K562 (cell line): ENCODE measurements around the gene EWSR1. TPM values are rescaled to one million over a fixed set of nuclear protein-coding genes. Genes with fewer than 3 reads are reported as not detected.

Experiments
- PRPF4 ChIP-seq: fragments of 200-400 bp; formaldehyde crosslinking; IDR thresholded peaks from one replicate; pipeline ENCODE4 v1.6.1; 2017; ENCODE audit warnings: low read length, low read depth, mild to moderate bottlenecking; ENCODE audit not compliant: insufficient read depth, poor library complexity, severe bottlenecking
- polyA plus RNA-seq, 8 experiments: library from polyadenylated mRNA; depleted of rRNA in 4 of 8; stranded (reverse) in 5 of 8; unstranded in 3 of 8; fragments of >200 nt; fragmentation: Nextera tagmentation in 2 of 8; fragmentation: Illumina TruSeq in 1 of 8; extraction: Ambion mirVana in 2 of 8; extraction: Trizol in 1 of 8; gene quantifications; 2 replicates each; pipeline versions ENCODE4 v1.2.1 to v1.2.3, GENCODE V29; 2011 to 2014; ENCODE audit warnings: inconsistent platforms in 1 of 8, missing spikeins in 1 of 8
- total RNA-seq, 7 experiments: library from RNA; depleted of rRNA in 6 of 7; stranded (reverse); fragments of >200 nt in 6 of 7; fragmentation: Illumina TruSeq in 2 of 7; extraction: Trizol in 2 of 7; gene quantifications; 2 replicates each; pipeline versions ENCODE4 v1.2.1 to v1.2.3, GENCODE V29; 2011 to 2021; ENCODE audit warnings: low replicate concordance in 1 of 7
- TF ChIP-seq, protein P1 (sequence below), 2 experiments: fragments of 450-650 bp in 1 of 2; IDR thresholded peaks; 2 replicates each; pipeline ENCODE4 v1.6.1; 2011 to 2017; ENCODE audit warnings: low read depth in 2 of 2, antibody characterized with exemption in 1 of 2, borderline replicate concordance in 1 of 2, low read length in 1 of 2, mild to moderate bottlenecking in 1 of 2, mixed read lengths in 1 of 2; ENCODE audit not compliant: control insufficient read depth in 1 of 2
- TF ChIP-seq, protein P2 (sequence below): fragments of 450-650 bp; formaldehyde crosslinking; IDR thresholded peaks from 2 replicates; pipeline ENCODE4 v1.4.0; 2022; ENCODE audit warnings: missing genetic modification characterization
- TF ChIP-seq, protein P3 (sequence below): fragments of 250-450 bp; sonication (Bioruptor Pico); IDR thresholded peaks from 2 replicates; pipeline ENCODE4 v1.8.0; 2022; ENCODE audit warnings: inconsistent platforms

The EWSR1 gene
- total and polyA plus RNA-seq, 9 of the 15 experiments (the other 6 are each of a cell fraction or from before 2014, with no cell fraction given): 83.3 to 450 (median 239) TPM

DNA sequence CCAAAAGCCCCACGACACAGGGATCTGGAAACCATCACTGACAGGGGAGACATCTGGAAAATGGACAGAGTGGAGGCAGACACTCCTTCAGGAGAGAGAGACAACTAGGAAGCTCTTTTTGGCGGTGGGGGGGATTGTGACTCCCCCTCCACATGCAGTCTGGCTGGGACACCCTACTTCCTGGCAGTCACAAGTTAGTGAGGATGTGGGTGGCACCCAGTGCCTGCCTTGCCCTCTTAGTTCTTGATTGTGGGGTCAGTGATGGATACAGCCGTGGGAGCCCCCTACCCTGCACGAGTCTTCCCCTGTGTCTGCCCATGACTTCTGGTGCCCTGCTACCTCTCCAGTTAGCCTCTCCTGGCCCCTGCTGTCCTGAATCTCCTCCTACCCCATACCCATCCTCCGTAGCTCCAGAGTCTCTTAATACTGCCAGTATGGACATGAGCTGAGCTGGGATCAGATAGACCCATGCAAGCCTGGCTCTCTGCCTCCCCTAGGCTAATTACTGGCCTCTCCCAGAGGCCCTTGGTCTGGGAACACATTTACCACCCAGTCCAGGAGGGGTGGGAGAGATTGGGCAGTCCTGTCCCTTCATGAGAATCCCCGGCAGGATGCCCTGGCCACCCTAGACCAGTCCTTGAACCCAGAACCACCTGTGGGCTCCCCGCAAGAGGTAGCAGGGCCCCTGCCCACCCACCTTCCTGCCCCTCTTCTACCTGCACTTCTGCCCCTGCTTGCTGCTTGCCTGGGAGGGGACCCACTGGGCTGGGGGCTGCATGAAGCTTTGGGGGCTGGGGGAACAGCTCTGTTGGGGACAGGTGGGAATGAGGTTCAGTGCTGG lies 23.1 kb upstream of the EWSR1 start (continued):
- no peak for TF ChIP-seq PRPF4
- TF ChIP-seq, protein P1, sequence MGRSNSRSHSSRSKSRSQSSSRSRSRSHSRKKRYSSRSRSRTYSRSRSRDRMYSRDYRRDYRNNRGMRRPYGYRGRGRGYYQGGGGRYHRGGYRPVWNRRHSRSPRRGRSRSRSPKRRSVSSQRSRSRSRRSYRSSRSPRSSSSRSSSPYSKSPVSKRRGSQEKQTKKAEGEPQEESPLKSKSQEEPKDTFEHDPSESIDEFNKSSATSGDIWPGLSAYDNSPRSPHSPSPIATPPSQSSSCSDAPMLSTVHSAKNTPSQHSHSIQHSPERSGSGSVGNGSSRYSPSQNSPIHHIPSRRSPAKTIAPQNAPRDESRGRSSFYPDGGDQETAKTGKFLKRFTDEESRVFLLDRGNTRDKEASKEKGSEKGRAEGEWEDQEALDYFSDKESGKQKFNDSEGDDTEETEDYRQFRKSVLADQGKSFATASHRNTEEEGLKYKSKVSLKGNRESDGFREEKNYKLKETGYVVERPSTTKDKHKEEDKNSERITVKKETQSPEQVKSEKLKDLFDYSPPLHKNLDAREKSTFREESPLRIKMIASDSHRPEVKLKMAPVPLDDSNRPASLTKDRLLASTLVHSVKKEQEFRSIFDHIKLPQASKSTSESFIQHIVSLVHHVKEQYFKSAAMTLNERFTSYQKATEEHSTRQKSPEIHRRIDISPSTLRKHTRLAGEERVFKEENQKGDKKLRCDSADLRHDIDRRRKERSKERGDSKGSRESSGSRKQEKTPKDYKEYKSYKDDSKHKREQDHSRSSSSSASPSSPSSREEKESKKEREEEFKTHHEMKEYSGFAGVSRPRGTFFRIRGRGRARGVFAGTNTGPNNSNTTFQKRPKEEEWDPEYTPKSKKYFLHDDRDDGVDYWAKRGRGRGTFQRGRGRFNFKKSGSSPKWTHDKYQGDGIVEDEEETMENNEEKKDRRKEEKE (IDR thresholded peaks at IDR 0.05; ENCODE audit: borderline replicate concordance in 1 of 2, control insufficient read depth in 1 of 2, low read depth in 2 of 2, low read length in 1 of 2): no peak
- TF ChIP-seq, protein P2, sequence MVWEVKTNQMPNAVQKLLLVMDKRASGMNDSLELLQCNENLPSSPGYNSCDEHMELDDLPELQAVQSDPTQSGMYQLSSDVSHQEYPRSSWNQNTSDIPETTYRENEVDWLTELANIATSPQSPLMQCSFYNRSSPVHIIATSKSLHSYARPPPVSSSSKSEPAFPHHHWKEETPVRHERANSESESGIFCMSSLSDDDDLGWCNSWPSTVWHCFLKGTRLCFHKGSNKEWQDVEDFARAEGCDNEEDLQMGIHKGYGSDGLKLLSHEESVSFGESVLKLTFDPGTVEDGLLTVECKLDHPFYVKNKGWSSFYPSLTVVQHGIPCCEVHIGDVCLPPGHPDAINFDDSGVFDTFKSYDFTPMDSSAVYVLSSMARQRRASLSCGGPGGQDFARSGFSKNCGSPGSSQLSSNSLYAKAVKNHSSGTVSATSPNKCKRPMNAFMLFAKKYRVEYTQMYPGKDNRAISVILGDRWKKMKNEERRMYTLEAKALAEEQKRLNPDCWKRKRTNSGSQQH (CRISPR knock-in tag): no peak
- TF ChIP-seq, protein P3, sequence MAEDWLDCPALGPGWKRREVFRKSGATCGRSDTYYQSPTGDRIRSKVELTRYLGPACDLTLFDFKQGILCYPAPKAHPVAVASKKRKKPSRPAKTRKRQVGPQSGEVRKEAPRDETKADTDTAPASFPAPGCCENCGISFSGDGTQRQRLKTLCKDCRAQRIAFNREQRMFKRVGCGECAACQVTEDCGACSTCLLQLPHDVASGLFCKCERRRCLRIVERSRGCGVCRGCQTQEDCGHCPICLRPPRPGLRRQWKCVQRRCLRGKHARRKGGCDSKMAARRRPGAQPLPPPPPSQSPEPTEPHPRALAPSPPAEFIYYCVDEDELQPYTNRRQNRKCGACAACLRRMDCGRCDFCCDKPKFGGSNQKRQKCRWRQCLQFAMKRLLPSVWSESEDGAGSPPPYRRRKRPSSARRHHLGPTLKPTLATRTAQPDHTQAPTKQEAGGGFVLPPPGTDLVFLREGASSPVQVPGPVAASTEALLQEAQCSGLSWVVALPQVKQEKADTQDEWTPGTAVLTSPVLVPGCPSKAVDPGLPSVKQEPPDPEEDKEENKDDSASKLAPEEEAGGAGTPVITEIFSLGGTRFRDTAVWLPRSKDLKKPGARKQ (CRISPR knock-in tag): no peak
